H1 (cell line): Measurements from ENCODE around the gene CDKL1. TPM values are rescaled to one million over a fixed set of nuclear protein-coding genes. Genes with fewer than 3 reads are reported as not detected.

ENCODE experiments used
- FOSL1 ChIP-seq: IDR thresholded peaks from 2 replicates; pipeline ENCODE4 v1.6.1; 2011; ENCODE audit warnings: mild to moderate bottlenecking, low read depth, low read length, moderate library complexity; ENCODE audit not compliant: insufficient read depth
- HDAC6 ChIP-seq: IDR thresholded peaks from one replicate; pipeline ENCODE4 v1.7.1; 2012; ENCODE audit warnings: low read depth, mild to moderate bottlenecking, inconsistent platforms, low read length, moderate library complexity
- KDM5A ChIP-seq: fragments of 200-600 bp; IDR thresholded peaks from 2 replicates; pipeline ENCODE4 v1.7.1; 2012; ENCODE audit warnings: mild to moderate bottlenecking, low read length, inconsistent platforms, mixed read lengths
- MAFK ChIP-seq: IDR thresholded peaks from 2 replicates; pipeline ENCODE4 v1.6.1; 2012; ENCODE audit warnings: low read depth, mild to moderate bottlenecking, improper control_type of control experiment, low read length
- RFX5 ChIP-seq: IDR thresholded peaks from 2 replicates; pipeline ENCODE4 v1.6.1; 2011; ENCODE audit warnings: low read depth, low read length, improper control_type of control experiment, borderline replicate concordance
- SP1 ChIP-seq: IDR thresholded peaks from 2 replicates; pipeline ENCODE4 v1.6.1; 2011; ENCODE audit warnings: low read depth, low read length
- TCF12 ChIP-seq: IDR thresholded peaks from 2 replicates; pipeline ENCODE4 v1.6.1; 2011; ENCODE audit warnings: low read depth, mild to moderate bottlenecking, low read length
- polyA plus RNA-seq, 7 experiments: library from polyadenylated mRNA; depleted of rRNA in 3 of 7; stranded (reverse) in 5 of 7; unstranded in 2 of 7; fragments of >200 nt in 5 of 7; fragments of 200-250 nt in 2 of 7; gene quantifications; 1 replicate in 5 of 7; 2 replicates in 1 of 7; 4 replicates in 1 of 7; pipeline versions ENCODE4 v1.2.1 to v1.2.3, GENCODE V29; 2011 to 2013; ENCODE audit warnings: missing spikeins in 2 of 7, mixed read lengths in 2 of 7
- total RNA-seq: library from RNA; stranded (reverse); fragmentation: NEBNext Ultra II Directional; extraction: Animal tissue kit (Norgen Biotek cat#: 25700); gene quantifications from 2 replicates; pipeline ENCODE4 v1.2.1, GENCODE V29; 2021
- TF ChIP-seq, protein P1 (sequence below): IDR thresholded peaks from 2 replicates; pipeline ENCODE4 v1.6.1; 2012; ENCODE audit warnings: inconsistent platforms

The CDKL1 gene
- total and polyA plus RNA-seq, 2 of the 8 experiments (the other 6 are each of a cell fraction or from before 2014, with no cell fraction given): 1.2 to 2.2 TPM

DNA sequence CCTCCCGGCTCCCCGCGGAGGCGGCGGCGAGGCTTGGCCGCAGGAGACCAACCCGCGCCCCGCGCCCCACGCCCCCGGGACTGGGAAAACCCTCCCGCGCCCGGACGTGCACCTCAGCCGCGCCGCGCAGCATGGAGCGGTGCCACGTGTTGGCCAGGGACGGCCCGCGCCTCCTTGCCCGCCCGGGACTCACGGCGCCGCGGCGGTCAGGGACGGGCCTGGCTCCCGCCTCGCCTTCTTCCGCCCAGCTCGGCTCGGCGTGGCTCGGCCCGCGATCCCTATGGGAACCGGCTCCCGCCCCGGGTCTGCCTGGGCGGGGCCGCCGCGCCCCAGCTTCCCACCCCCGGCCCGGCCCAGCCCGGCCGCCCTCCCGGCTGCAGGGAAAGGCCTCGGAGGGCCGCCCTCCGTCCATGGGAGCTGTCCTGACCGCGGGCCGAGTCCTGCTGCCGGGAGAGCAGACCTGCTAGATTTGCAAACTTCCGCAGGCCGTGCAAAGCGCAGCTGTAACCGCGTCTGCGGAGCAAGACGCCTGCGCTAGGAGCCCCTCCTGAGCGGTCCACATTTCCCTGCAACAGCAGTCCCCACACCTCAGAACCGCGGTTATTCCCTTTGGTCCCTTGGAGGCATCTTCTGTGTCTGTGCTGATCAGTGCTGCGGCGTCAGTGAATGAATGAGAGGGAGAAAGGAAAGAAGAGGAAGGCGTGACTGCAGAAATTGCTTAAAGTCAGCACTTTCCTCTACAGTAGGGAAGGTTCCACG lies at the start of gene CDKL1 (continued):
- TF ChIP-seq RFX5 (no peak), HDAC6 (no peak), SP1 (no peak), MAFK (0 out of 2 replicates have a peak, but pooled peaks have one; percentile 3), KDM5A (no peak), FOSL1 (no peak), TCF12 (no peak)
- TF ChIP-seq, protein P1, sequence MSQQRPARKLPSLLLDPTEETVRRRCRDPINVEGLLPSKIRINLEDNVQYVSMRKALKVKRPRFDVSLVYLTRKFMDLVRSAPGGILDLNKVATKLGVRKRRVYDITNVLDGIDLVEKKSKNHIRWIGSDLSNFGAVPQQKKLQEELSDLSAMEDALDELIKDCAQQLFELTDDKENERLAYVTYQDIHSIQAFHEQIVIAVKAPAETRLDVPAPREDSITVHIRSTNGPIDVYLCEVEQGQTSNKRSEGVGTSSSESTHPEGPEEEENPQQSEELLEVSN: peak; percentile 91
